Astrocyte (in vitro differentiated cells and primary cell): ENCODE results near the gene DCANP1.

ENCODE experiments used
- EZH2 ChIP-seq: IDR thresholded peaks from 2 replicates; pipeline ENCODE4 v1.6.1; 2012; ENCODE audit warnings: mild to moderate bottlenecking, low read length, inconsistent platforms; ENCODE audit not compliant: insufficient read depth
- TF ChIP-seq, protein P1 (sequence below): IDR thresholded peaks from 2 replicates; pipeline ENCODE4 v1.5.1; 2011; ENCODE audit warnings: low read depth, mild to moderate bottlenecking, inconsistent platforms, low read length, moderate library complexity; ENCODE audit not compliant: insufficient read depth

- TF ChIP-seq, protein P1, sequence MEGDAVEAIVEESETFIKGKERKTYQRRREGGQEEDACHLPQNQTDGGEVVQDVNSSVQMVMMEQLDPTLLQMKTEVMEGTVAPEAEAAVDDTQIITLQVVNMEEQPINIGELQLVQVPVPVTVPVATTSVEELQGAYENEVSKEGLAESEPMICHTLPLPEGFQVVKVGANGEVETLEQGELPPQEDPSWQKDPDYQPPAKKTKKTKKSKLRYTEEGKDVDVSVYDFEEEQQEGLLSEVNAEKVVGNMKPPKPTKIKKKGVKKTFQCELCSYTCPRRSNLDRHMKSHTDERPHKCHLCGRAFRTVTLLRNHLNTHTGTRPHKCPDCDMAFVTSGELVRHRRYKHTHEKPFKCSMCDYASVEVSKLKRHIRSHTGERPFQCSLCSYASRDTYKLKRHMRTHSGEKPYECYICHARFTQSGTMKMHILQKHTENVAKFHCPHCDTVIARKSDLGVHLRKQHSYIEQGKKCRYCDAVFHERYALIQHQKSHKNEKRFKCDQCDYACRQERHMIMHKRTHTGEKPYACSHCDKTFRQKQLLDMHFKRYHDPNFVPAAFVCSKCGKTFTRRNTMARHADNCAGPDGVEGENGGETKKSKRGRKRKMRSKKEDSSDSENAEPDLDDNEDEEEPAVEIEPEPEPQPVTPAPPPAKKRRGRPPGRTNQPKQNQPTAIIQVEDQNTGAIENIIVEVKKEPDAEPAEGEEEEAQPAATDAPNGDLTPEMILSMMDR: no peak
- TF ChIP-seq EZH2: no peak
Observed at GRCh38 chr5:135469911-135470310, 22.8 kb upstream of the DCANP1 start.
